Smooth muscle cell (in vitro differentiated cells): ENCODE data around the gene TMEM201. TPM values are rescaled to one million over a fixed set of nuclear protein-coding genes. Genes with fewer than 3 reads are reported as not detected.

Experiments
- DNase-seq: peaks from one replicate; lab custom pipeline; 2025; ENCODE audit not compliant: unreplicated experiment; lab: John Stamatoyannopoulos, UW
- H2AFZ ChIP-seq: fragments of 200-600 bp; sonication (generic); 2 replicates; pipeline ENCODE4 v1.6.0; 2016; ENCODE audit warnings: antibody characterized with exemption, low read depth, mild to moderate bottlenecking
- H3F3A ChIP-seq: fragments of 200-600 bp; sonication (generic); 2 replicates; pipeline ENCODE4 v1.6.0; 2017; ENCODE audit warnings: antibody characterized with exemption, low read depth
- H3K27ac ChIP-seq: fragments of 200-600 bp; sonication (generic); 2 replicates; pipeline ENCODE4 v1.5.1; 2016; ENCODE audit warnings: low read depth, mild to moderate bottlenecking
- H3K27me3 ChIP-seq: fragments of 200-600 bp; sonication (generic); 2 replicates; pipeline ENCODE4 v1.6.1; 2016; ENCODE audit warnings: low read depth, mild to moderate bottlenecking
- H3K36me3 ChIP-seq: fragments of 200-600 bp; sonication (generic); 2 replicates; pipeline ENCODE4 v1.5.1; 2016; ENCODE audit warnings: low read depth
- H3K4me1 ChIP-seq: fragments of 200-600 bp; sonication (generic); 2 replicates; pipeline ENCODE4 v1.5.1; 2016; ENCODE audit warnings: low read depth
- H3K4me2 ChIP-seq: fragments of 200-600 bp; sonication (generic); 2 replicates; pipeline ENCODE4 v1.6.0; 2016; ENCODE audit warnings: mild to moderate bottlenecking
- H3K4me3 ChIP-seq: fragments of 200-600 bp; sonication (generic); 2 replicates; pipeline ENCODE4 v1.5.1; 2016; ENCODE audit warnings: mild to moderate bottlenecking
- H3K79me2 ChIP-seq: fragments of 200-600 bp; sonication (generic); 2 replicates; pipeline ENCODE4 v1.6.0; 2016; ENCODE audit warnings: low read depth, mild to moderate bottlenecking
- H3K9ac ChIP-seq: fragments of 200-600 bp; sonication (generic); 2 replicates; pipeline ENCODE4 v1.6.0; 2016; ENCODE audit warnings: low read depth
- H3K9me3 ChIP-seq: fragments of 200-600 bp; sonication (generic); replicated peaks from 2 replicates; pipeline ENCODE4 v1.5.1; 2016; ENCODE audit warnings: low read depth
- H4K20me1 ChIP-seq: fragments of 200-600 bp; sonication (generic); 2 replicates; pipeline ENCODE4 v1.6.0; 2016; ENCODE audit warnings: low read depth
- CTCF ChIP-seq: fragments of 200-600 bp; sonication (generic); IDR thresholded peaks from 2 replicates; pipeline ENCODE4 v1.5.1; 2017; ENCODE audit warnings: borderline replicate concordance, mild to moderate bottlenecking, antibody characterized with exemption; ENCODE audit not compliant: insufficient read depth, poor library complexity, severe bottlenecking
- WGBS: methylation state at CpG from one replicate; pipeline ENCODE4 v1.1.7; 2016; ENCODE audit warnings: low lambda C conversion rate; 5-methylcytosine and 5-hydroxymethylcytosine counted together
- polyA plus RNA-seq: library from polyadenylated mRNA; unstranded; fragments of >200 nt; fragmentation: Nextera tagmentation; extraction: Ambion mirVana; gene quantifications from 2 replicates; pipeline ENCODE4 v1.2.1, GENCODE V29; 2016
- total RNA-seq: library from RNA; depleted of rRNA; stranded (reverse); fragments of >200 nt; gene quantifications from 2 replicates; pipeline ENCODE4 v1.2.3, GENCODE V29; 2014

TMEM201 gene
- total and polyA plus RNA-seq, 2 experiments from 2014 or later = 2.4 to 8.8 TPM

GRCh38 chr1:9626201-9626608, 37.5 kb downstream of the TMEM201 start:
- no peak overlapping the region for H3K27ac ChIP-seq
- H3K36me3 ChIP-seq = no peaks in the 10 kb centered on the region
- H3K27me3 ChIP-seq = no peaks in the 10 kb centered on the region
- H4K20me1 ChIP-seq = no peaks in the 10 kb centered on the region
- H3F3A ChIP-seq = no peaks in the 10 kb centered on the region
- no peaks in the 10 kb centered on the region for H3K4me1 ChIP-seq
- DNase-seq = no peak
- H3K4me2 ChIP-seq = no peak overlapping the region
- no peaks in the 10 kb centered on the region for H3K9me3 ChIP-seq
- no peak overlapping the region for H3K4me3 ChIP-seq
- no peak overlapping the region for H2AFZ ChIP-seq
- H3K79me2 ChIP-seq = no peaks in the 10 kb centered on the region
- 84% methylated on average over 7 of the region's 9 CpGs for WGBS
- no peak overlapping the region for H3K9ac ChIP-seq
- no peak for TF ChIP-seq CTCF

- Histone ChIP-seq H3K4me1 (no peaks in the 10 kb centered on the region), H3K36me3 (no peaks in the 10 kb centered on the region), H3K27me3 (no peaks in the 10 kb centered on the region), H2AFZ (no peak overlapping the region), H3F3A (no peaks in the 10 kb centered on the region), H3K9ac (no peak overlapping the region), H3K4me2 (no peak overlapping the region), H3K79me2 (no peaks in the 10 kb centered on the region), H4K20me1 (no peaks in the 10 kb centered on the region), H3K4me3 (no peak overlapping the region), H3K27ac (no peak overlapping the region), H3K9me3 (no peaks in the 10 kb centered on the region)
- TF ChIP-seq CTCF = no peak
- 91% methylated on average over 21 of the region's 23 CpGs for WGBS
- DNase-seq = no peak
Observed at GRCh38 chr1:9628541-9629444, 40.1 kb downstream of the TMEM201 start.

GRCh38 chr1:9629445-9630201, 40.9 kb downstream of the TMEM201 start:
- 84% methylated on average over 27 of the region's 29 CpGs for WGBS
- no peak for DNase-seq
- Histone ChIP-seq H3F3A (no peaks in the 10 kb centered on the region), H3K79me2 (no peaks in the 10 kb centered on the region), H3K9ac (no peak overlapping the region), H3K4me3 (no peak overlapping the region), H3K27me3 (no peaks in the 10 kb centered on the region), H3K4me1 (no peaks in the 10 kb centered on the region), H3K36me3 (no peaks in the 10 kb centered on the region), H2AFZ (no peak overlapping the region), H3K9me3 (no peaks in the 10 kb centered on the region), H3K4me2 (no peak overlapping the region), H3K27ac (no peak overlapping the region), H4K20me1 (no peaks in the 10 kb centered on the region)
- TF ChIP-seq CTCF = no peak
